Stomach (tissue), 9 donors: ENCODE results near the gene ABCA7. TPM values are rescaled to one million over a fixed set of nuclear protein-coding genes. Genes with fewer than 3 reads are reported as not detected.

Source experiments
- DNase-seq, 2 donors: peaks; one replicate each; pipeline versions ENCODE4 v3.0.0 to v3.0.0-alpha.2; 2013 to 2019
- H3K27ac ChIP-seq, 5 donors: fragments of 200-600 bp in 4 of 5; sonication (generic) in 4 of 5; one replicate each; pipeline ENCODE4 v1.5.1; 2013 to 2019; ENCODE audit warnings: mild to moderate bottlenecking in 1 of 5, moderate library complexity in 1 of 5
- H3K27me3 ChIP-seq, 3 donors: fragments of 200-600 bp; sonication (generic); one replicate each; pipeline ENCODE4 v1.5.1; 2017 to 2019; ENCODE audit warnings: mixed run types in 1 of 3
- H3K36me3 ChIP-seq, 4 donors: fragments of 200-600 bp; sonication (generic); 1 replicate in 3 of 4; 2 replicates in 1 of 4; pipeline ENCODE4 v1.5.1; 2016 to 2019
- H3K4me1 ChIP-seq, 4 donors: fragments of 200-600 bp; sonication (generic); one replicate each; pipeline ENCODE4 v1.5.1; 2016 to 2019
- H3K4me3 ChIP-seq, 4 donors: fragments of 200-600 bp; sonication (generic) in 3 of 4; one replicate each; pipeline ENCODE4 v1.5.1; 2016 to 2019; ENCODE audit warnings: mild to moderate bottlenecking in 1 of 4
- H3K9me3 ChIP-seq, 4 donors: fragments of 200-600 bp; sonication (generic); one replicate each; pipeline ENCODE4 v1.5.1; 2016 to 2019
- EP300 ChIP-seq: sonication (generic); formaldehyde crosslinking; IDR thresholded peaks from one replicate; pipeline ENCODE4 v1.6.1; 2017; ENCODE audit warnings: antibody characterized with exemption
- POLR2A ChIP-seq, 4 donors: fragments of 450-650 bp; IDR thresholded peaks; one replicate each; pipeline ENCODE4 v1.6.1; 2016; ENCODE audit warnings: antibody characterized with exemption in 4 of 4, control low read depth in 2 of 4, mild to moderate bottlenecking in 1 of 4, moderate library complexity in 1 of 4
- POLR2AphosphoS5 ChIP-seq, 3 donors: sonication (generic); formaldehyde crosslinking; IDR thresholded peaks; one replicate each; pipeline ENCODE4 v1.6.1; 2016; ENCODE audit warnings: antibody characterized with exemption in 3 of 3
- WGBS, 5 donors: extraction: QIAGEN DNeasy Blood & Tissue Kit in 3 of 5; methylation state at CpG; one replicate each; pipeline versions ENCODE4 v1.1.5 to v1.1.7; 2013 to 2018; 5-methylcytosine and 5-hydroxymethylcytosine counted together
- intact Hi-C: fragments of 100-400 bp; cut with DNase I; formaldehyde crosslinking; loops from one replicate; pipeline ENCODE4 v1.15.1; 2023; ENCODE audit warnings: low total_unique reads
- polyA plus RNA-seq, 3 donors: library from polyadenylated mRNA; stranded (reverse); fragments of 200-250 nt; gene quantifications; one replicate each; pipeline ENCODE4 v1.2.3, GENCODE V29; 2013
- total RNA-seq, 5 donors: library from RNA; depleted of rRNA; stranded (reverse); fragments of >200 nt; gene quantifications; one replicate each; pipeline versions ENCODE4 v1.1.0 to v1.2.3, GENCODE V29; 2014 to 2016
- TF ChIP-seq, protein P1 (sequence below), 7 experiments: fragments of 450-650 bp in 4 of 7; fragments of 200-600 bp in 3 of 7; sonication (generic) in 3 of 7; IDR thresholded peaks; one replicate each; pipeline ENCODE4 v1.5.1; 2016 to 2019; ENCODE audit warnings: antibody characterized with exemption in 7 of 7, control low read depth in 2 of 7, mild to moderate bottlenecking in 1 of 7
- donor health status: healthy with polysubstance abuse.
- donor health status: Bipolar disorder and iron deficiency.
- donor health status: healthy.

ABCA7 gene
- total and polyA plus RNA-seq, 8 donors: 5.1 to 144 (median 34.7) TPM

DNA sequence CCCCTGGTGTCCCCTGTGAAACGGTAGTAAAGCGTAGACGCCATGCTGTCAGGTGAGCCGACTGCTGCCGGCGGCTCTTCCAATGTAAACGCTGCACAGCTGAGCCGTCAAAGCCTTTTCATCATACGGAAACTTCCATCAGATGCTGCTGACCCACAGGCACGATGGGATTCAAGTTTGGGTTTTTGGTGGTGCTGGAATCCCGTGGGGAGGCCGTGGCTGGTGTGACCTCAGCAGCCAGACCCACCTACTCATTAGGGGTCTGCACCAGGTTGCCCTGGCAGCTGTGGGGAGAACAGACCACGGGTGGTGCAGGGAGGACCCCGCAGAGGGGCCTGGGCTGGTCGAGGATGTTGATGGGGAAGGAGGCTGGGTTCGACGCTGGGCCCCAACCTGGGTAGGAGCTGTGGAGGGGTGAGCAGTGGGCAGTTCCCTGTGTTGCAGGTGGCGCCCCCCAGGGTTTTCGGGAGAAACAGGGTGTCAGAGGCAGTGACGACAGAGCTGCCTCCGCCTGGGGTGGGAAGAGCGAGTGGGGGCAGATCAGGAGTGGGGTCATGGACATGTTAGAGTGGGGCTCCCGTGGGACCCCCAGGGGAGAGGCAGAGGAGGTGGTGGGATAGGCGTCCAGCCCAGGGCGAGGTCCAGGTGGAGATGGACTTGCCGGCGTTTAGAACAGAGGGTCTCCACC is 33.1 kb upstream of the ABCA7 start:
- TF ChIP-seq, protein P1, sequence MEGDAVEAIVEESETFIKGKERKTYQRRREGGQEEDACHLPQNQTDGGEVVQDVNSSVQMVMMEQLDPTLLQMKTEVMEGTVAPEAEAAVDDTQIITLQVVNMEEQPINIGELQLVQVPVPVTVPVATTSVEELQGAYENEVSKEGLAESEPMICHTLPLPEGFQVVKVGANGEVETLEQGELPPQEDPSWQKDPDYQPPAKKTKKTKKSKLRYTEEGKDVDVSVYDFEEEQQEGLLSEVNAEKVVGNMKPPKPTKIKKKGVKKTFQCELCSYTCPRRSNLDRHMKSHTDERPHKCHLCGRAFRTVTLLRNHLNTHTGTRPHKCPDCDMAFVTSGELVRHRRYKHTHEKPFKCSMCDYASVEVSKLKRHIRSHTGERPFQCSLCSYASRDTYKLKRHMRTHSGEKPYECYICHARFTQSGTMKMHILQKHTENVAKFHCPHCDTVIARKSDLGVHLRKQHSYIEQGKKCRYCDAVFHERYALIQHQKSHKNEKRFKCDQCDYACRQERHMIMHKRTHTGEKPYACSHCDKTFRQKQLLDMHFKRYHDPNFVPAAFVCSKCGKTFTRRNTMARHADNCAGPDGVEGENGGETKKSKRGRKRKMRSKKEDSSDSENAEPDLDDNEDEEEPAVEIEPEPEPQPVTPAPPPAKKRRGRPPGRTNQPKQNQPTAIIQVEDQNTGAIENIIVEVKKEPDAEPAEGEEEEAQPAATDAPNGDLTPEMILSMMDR (IDR thresholded peaks at IDR 0.05): no peak
- TF ChIP-seq EP300 (no peak), POLR2AphosphoS5 (IDR thresholded peaks at IDR 0.05) (no peak), POLR2A (IDR thresholded peaks at IDR 0.05) (no peak)
- Histone ChIP-seq H3K36me3 (peaks cover 23 to 39% (median 34%) of the 10 kb centered on the region in 4 donors), H3K4me1 (peaks cover 0 to 8% (median 4%) of the 10 kb centered on the region in 4 donors), H3K27ac (no peak overlapping the region), H3K27me3 (peaks cover 0 to 29% (median 16%) of the 10 kb centered on the region in 3 donors), H3K9me3 (no peaks in the 10 kb centered on the region), H3K4me3 (no peak overlapping the region)
- no peak for DNase-seq
- intact Hi-C loops: no loop called here
- WGBS, 5 donors: 63 to 80% (median 68%) methylated on average over 20 to 27 of the region's 27 CpGs

- WGBS, 5 donors: 91 to 94% (median 93%) methylated on average over 20 to 73 of the region's 73 CpGs
- H3K4me3 ChIP-seq: no peak overlapping the region
- TF ChIP-seq POLR2A (IDR thresholded peaks at IDR 0.05) (no peak), EP300 (no peak), POLR2AphosphoS5 (IDR thresholded peaks at IDR 0.05) (no peak)
- TF ChIP-seq, protein P1 (IDR thresholded peaks at IDR 0.05): no peak
- intact Hi-C loops: no loop called here
- peaks cover 31 to 46% (median 42%) of the 10 kb centered on the region in 4 donors for H3K36me3 ChIP-seq
- DNase-seq: no peak
- H3K27ac ChIP-seq: no peak overlapping the region
- H3K27me3 ChIP-seq: peaks cover 0 to 21% (median 10%) of the 10 kb centered on the region in 3 donors
- H3K4me1 ChIP-seq: peaks cover 0 to 7% (median 3%) of the 10 kb centered on the region in 4 donors
- no peaks in the 10 kb centered on the region for H3K9me3 ChIP-seq
Observed at GRCh38 chr19:1007399-1008251, 32.3 kb upstream of the ABCA7 start.

GRCh38 chr19:1008268-1009040 is 31.5 kb upstream of the ABCA7 start:
- H3K9me3 ChIP-seq: no peaks in the 10 kb centered on the region
- peaks cover 0 to 13% (median 2%) of the 10 kb centered on the region in 3 donors for H3K27me3 ChIP-seq
- no peak for DNase-seq
- H3K4me3 ChIP-seq: peak overlapping the region in 1 of 4 donors; percentile 3
- peaks cover 38 to 55% (median 50%) of the 10 kb centered on the region in 4 donors for H3K36me3 ChIP-seq
- 89 to 96% (median 93%) methylated on average over 22 to 45 of the region's 45 CpGs for WGBS, 5 donors
- TF ChIP-seq POLR2AphosphoS5 (IDR thresholded peaks at IDR 0.05): no peak
- TF ChIP-seq EP300: no peak
- no peak for TF ChIP-seq POLR2A (IDR thresholded peaks at IDR 0.05)
- TF ChIP-seq, protein P1 (IDR thresholded peaks at IDR 0.05): no peak
- H3K4me1 ChIP-seq: peaks cover 0 to 8% (median 3%) of the 10 kb centered on the region in 4 donors
- peak overlapping the region; percentile 27 to 74 (median 73) for H3K27ac ChIP-seq
- intact Hi-C loops: no loop called here
